Measurements from ENCODE around the gene NECTIN1.

The NECTIN1 gene

GRCh38 chr11:119691020-119691666 is 37.9 kb downstream of the NECTIN1 start:
- DNase-seq = peak in 3 of 6 experiments; percentile 8 to 16 (median 12)

DNA sequence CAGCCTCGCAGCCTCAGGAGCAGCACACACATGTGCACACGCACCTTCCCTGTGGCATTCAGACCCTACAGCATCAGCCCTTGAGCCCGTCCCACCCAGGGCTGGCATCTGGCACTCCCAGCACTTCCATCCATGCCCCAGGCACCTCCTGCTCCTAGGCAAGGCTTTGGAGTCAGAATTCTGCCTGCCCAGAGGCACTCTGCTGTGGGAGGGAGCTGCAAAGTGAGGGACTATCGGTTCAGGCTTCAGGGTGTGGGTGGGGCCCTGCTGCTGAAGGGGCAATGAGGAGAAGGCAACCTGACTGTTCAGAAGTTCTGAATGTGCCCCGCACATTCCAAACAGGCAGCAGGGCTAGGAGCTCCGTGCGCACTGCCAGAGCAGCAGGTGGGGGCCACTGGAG is 39.7 kb downstream of the NECTIN1 start:
- no peak for DNase-seq

DNA sequence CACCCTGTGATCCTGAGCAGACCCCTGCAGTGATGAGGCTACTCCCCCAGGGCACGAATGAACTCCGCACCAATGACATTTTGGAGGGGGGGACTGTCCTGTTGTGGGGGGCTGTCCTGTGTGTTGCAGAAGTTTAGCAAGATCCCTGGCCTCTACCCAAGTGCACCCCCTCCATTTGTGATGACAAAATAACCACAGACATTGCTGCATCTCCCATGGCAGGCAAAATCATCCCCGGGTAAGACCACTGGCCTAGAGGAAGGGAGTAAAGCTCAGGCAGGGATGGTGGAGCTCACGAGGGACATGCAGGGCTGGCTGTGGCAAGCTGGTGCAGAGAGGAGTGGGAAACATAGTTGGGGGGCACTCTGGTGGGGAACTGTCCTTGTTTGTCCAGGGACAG is 40.6 kb downstream of the NECTIN1 start:
- DNase-seq = no peak

DNA sequence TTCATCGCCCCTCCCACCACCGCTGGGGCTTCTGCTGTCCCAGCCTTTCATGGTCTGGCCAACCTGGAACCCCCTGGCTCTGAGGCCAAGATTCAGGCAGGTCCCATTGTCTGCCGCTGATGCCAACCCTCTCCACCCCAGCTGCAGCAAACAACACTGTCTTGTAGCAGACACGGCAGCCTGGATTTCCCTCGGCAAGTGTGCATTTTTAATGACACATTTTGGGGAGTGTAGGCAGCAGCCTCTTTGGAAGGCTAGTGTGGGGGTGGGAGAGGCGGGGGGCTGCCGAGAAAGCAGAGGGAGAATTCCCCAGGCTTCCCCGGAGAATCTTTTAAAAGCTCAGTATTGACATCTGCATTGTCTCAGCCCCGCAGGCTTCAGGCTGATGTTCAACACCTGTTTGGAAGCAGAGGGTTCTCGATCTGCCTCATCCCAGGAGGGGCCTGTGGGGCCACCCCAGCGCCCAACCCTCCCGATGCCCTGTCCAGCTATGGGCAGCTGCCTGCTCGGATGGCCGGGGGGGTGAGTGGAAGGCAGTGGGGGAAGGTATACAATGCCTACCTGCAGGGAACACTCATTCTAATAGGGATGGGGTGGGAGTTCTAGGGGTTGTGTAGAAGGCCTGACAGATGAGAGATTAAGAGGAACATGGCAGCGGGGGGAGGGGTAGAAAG is 41.5 kb downstream of the NECTIN1 start:
- no peak for DNase-seq

DNA sequence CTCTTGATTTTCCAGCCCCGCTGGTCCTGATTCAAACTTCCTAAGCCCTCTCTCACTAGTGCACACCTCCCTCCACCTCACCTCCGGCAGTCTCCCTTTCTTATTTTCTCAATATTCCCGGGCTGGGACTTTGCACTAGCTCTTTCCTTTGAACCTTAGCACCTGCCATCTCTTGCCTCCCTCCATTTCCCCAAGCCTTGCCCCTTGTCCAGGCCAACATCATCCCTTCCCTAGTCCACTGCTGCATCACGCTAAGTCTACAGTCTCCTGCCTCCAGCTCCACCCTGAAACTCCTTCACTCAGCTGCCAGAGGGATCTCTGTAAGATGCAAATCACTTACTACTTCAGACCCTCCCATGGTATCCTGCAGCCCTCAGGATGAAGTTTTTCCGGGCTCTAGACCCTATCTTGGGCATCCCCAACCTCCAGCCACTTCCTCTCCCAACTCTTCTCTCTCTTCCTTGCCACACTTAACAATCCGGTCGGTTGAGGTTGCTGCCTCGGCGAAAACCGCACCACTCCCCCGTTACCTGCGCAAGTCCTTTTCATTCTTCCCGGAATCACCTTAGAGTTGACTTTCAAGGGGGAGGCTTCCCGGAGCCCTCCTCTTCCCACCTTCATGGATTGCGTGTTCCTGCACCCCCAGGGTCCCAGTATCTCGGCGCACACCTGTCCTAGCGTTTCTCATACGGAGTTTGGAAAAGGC is 42.7 kb downstream of the NECTIN1 start:
- DNase-seq = no peak

DNA sequence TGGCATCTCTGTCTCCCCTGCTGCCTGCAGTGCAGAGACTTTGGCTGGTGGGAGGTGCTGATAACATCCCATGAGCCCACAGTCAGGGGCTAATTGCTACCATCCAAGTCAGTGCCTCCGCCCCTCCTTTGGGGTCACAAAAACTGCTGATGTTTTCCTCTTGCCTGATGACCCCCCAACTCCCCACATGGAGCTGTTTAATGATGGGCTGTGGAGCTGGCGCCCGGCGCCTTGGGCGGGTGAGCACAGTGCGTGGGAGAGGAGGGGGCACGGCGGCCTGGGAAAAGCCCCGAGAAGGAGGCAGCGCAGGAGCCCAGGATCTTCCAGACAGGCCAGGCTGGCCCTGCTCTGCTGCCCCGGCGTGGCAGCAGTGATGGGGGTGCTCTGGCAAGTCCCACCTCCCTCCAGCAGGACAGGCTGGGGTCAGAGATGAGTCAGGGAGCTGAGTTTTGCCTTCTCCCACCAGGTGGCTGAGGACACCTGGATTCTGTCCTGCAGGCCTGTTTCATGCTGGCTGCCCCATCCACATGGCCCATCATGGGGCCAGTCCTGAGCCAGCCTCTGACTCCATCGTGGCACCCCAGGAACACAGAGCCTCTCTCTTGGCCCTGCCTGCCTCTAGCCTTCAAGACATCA is 43.8 kb downstream of the NECTIN1 start:
- no peak for DNase-seq

GRCh38 chr11:119684361-119685110 is 44.5 kb downstream of the NECTIN1 start:
- no peak for DNase-seq

DNA sequence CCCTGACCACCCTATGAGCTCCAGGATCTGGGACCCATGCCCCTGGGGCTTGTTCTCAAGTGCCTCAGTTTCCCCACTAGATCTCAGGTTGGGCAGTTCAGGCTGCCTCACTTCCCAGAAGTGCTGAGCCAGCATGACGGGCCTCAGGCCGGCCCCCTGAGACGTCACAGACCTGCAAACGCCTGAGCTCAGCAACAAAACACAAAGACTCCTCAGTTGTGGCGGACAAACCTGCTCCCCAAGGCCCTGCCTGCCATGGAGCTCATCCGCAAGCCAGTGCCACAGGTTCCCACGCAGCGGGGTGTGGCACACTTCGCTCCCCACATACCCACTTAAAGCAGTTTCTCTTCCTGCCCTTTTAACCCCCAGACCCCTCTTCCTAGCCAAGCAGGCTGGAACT is 45.2 kb downstream of the NECTIN1 start:
- DNase-seq = no peak

DNA sequence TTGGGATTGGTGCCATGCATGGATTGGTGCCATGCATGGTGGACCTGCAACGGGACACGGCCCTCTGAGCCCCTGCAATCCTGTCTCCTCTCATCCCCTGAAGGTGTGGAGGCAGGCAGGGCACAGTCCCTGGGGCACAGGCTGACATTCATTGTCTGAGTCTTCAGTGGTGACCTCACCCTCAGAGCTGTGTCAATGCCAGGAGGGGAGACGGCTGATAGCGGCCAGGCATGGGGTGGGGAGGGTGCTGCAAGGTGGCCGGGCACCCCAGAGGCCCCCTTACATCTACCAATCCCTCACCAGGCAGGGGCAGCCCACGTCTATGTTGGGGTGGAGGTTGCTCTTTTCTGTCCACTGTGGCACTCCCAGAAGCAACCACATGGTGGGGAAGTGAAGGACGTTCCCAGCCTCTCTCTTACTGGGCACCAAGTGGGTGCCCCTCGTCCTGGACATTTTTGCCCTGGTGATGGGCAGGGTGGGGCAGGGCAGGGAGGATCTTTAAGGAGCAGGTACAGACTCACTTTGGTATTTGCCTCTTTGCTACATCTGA is 47.6 kb downstream of the NECTIN1 start:
- DNase-seq = no peak

GRCh38 chr11:119680541-119681360 is 48.2 kb downstream of the NECTIN1 start:
- DNase-seq = no peak

- no peak for DNase-seq
Measured at GRCh38 chr11:119679346-119679745, 49.7 kb downstream of the NECTIN1 start.

GRCh38 chr11:119678351-119678750 is 50.6 kb downstream of the NECTIN1 start:
- DNase-seq = no peak

DNA sequence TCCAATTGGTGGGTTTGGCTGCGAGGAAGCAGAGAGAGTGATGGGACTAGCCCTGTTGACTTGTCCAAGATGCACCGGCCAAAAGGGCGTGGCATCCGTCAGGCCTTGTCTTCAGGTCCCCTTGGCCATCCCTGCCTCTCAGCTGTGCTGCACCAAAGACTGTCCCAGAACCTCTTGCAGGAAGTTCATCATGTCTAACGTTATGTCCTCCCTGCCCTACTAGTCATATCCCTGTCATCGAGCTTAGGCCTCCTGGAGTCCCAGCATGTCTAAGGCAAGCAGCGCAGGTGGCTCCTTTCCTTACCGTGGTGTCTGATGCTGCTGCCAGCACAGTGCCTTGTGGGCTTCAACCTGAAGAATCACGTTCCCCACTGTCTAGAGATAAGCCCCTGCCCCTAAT is 51.2 kb downstream of the NECTIN1 start:
- DNase-seq = no peak

DNA sequence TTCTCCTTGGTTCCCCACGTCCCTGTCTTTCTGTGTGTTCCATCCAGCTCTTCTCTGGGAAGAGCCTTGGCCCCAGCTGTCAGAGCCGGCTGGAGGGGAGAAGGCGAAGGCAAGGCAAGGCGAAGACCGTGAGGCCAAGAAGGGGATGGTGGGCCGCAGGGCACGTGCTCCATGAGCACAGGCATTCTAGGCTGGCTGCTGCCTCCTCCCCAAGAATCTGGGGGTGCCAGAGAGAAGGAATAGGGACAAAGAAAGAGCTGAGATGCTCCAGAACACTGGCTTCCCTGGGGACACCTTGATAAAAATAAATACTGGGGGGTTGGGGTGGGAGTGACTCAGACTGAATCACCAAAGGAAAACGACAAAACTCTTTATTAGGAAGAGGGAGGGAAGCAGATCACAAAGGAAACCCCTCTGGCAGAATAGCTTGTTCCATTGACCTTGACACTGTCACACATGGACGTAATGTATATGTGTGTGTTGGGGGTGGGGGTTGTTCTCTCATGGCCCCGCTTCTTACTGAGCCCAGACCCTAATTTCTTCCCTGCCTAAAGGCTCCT is 52.5 kb downstream of the NECTIN1 start:
- no peak for DNase-seq

- DNase-seq = no peak
Measured at GRCh38 chr11:119673759-119674336, 55.2 kb downstream of the NECTIN1 start.

DNA sequence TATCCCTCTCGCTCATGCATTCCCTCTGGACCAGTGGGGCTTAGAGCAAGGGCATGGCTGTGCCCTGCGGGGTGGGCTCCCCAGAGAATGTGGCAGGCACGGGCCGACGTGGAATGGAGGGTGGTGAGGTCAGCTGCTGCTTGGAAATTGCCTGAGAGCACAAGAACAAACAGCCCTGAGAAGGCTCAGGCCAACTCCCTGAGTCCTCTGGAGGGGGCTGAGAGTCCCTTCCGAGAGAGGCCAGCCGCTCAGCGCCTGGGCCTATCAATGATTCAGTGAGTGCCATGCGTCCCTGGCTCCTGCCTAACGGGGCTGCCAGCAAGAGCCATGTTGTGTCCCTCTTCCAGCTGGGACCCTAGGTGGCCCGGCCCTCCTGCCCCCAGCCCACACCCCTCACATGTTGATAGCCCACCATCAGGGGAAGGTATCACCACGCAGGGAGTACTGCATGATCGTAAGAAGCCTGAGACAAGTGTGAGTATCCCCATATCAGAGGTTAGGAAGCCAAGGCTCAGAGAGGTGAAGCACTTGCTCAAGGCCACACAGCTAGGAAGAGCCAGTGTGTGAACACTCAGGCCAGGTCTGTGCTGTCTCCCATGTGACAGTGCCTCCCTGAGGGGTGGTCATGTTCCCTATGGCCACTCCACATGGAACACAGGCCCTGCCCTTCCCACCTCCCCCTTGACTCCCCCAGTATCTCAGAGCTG is 55.8 kb downstream of the NECTIN1 start:
- no peak for DNase-seq

GRCh38 chr11:119672597-119672996 is 56.4 kb downstream of the NECTIN1 start:
- no peak for DNase-seq

DNA sequence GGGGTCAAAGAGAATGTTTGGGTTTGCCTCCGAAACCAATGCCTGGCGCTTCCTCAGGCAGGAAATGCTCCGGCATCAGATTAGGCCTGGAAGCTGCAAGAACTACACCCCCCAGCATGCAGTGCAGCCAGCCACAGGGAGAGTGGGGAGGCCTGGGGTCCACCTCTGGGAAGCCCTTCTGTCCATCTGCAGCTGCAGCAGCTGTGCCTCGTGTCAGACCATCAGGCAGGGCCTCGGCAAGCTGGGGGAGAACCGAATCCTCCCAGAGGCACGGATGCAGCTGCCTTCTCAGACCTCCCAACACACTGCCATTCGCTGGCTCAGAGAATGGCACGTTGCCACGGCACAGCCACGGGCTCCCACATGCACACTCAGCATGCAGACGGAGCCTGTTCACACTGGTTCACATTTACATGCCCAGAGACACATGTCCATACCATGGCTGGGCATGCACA is 57.4 kb downstream of the NECTIN1 start:
- DNase-seq = no peak

DNA sequence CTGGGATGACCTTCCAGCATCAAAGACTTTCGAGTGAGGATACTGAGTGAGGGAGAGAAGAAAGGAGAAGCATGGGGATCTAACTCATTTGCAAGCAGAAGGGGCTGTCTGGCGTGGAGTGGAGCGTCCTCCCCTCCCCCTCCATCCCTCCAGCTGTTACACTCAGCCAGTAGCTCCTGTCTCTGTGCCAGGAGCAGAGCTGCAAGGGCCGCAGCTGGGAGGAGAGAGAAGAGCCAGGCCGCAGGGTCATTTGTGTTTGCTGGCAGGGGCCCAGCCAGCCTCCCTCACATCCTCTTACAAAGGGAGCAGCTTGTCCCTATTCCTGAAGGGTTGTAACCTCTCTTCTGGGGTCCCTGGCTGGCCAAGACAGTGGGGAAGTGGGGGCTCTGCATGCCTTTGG is 57.9 kb downstream of the NECTIN1 start:
- DNase-seq = no peak

- DNase-seq = no peak
Measured at GRCh38 chr11:119669487-119669886, 59.5 kb downstream of the NECTIN1 start.
